WTC11 (cell line): ENCODE measurements around the gene PLEKHF1. TPM values are rescaled to one million over a fixed set of nuclear protein-coding genes. Genes with fewer than 3 reads are reported as not detected.

Experiments
- ATAC-seq: fragments of 200-7000 bp; cut with Tn5 transposase; 2 replicates; pipeline ENCODE4 v1.10.0; 2021; ENCODE audit warnings: mild to moderate bottlenecking, moderate library complexity
- CTCF ChIA-PET: fragments of 300-600 bp; sonication (Branson Sonifier 250); formaldehyde crosslinking; loops from one replicate; lab custom pipeline; 2021; ENCODE audit warnings: antibody characterized with exemption; lab: Charles Lee
- POLR2A ChIA-PET: fragments of 350-600 bp; sonication (Branson Sonifier 250); formaldehyde crosslinking; loops from one replicate; lab custom pipeline; 2021; ENCODE audit warnings: antibody characterized with exemption; lab: Charles Lee
- DNase-seq: peaks from one replicate; pipeline ENCODE4 v3.0.0; 2021; ENCODE audit warnings: low spot score
- H3K27ac Mint-ChIP-seq: 2 replicates; pipeline ENCODE4 v1.8.0; 2021; ENCODE audit warnings: mixed read lengths
- H3K27me3 Mint-ChIP-seq: 2 replicates; pipeline ENCODE4 v1.8.0; 2021; ENCODE audit warnings: low read depth, mild to moderate bottlenecking, moderate library complexity, mixed read lengths
- H3K36me3 Mint-ChIP-seq: 2 replicates; pipeline ENCODE4 v1.8.0; 2021; ENCODE audit warnings: mixed read lengths
- H3K4me1 Mint-ChIP-seq: 2 replicates; pipeline ENCODE4 v1.8.0; 2022; ENCODE audit warnings: mixed read lengths
- H3K4me3 Mint-ChIP-seq: 2 replicates; pipeline ENCODE4 v1.8.0; 2021; ENCODE audit warnings: mild to moderate bottlenecking, moderate library complexity, mixed read lengths
- H3K9me3 Mint-ChIP-seq: 2 replicates; pipeline ENCODE4 v1.8.0; 2021; ENCODE audit warnings: mixed read lengths
- ATF6 ChIP-seq: sonication (generic); formaldehyde crosslinking; IDR thresholded peaks from 2 replicates; pipeline ENCODE4 v1.8.1; 2023; ENCODE audit warnings: mild to moderate bottlenecking, missing genetic modification reagents
- CBFB ChIP-seq: sonication (generic); formaldehyde crosslinking; IDR thresholded peaks from 2 replicates; pipeline ENCODE4 v1.8.1; 2022; ENCODE audit warnings: mild to moderate bottlenecking, low read depth, missing genetic modification reagents
- CREB1 ChIP-seq: sonication (generic); formaldehyde crosslinking; IDR thresholded peaks from 2 replicates; pipeline ENCODE4 v1.8.0; 2023; ENCODE audit warnings: mild to moderate bottlenecking, missing genetic modification reagents
- E2F4 ChIP-seq: sonication (generic); formaldehyde crosslinking; IDR thresholded peaks from 2 replicates; pipeline ENCODE4 v1.8.1; 2022; ENCODE audit warnings: low read depth, mild to moderate bottlenecking, moderate library complexity, missing genetic modification reagents, borderline replicate concordance
- ESRRA ChIP-seq: sonication (generic); formaldehyde crosslinking; IDR thresholded peaks from 2 replicates; pipeline ENCODE4 v1.8.1; 2022; ENCODE audit warnings: mild to moderate bottlenecking, missing genetic modification reagents, borderline replicate concordance
- FOXJ3 ChIP-seq: sonication (generic); formaldehyde crosslinking; IDR thresholded peaks from 2 replicates; pipeline ENCODE4 v1.9.0; 2021; ENCODE audit warnings: missing genetic modification reagents, mild to moderate bottlenecking, borderline replicate concordance
- FOXK1 ChIP-seq: sonication (generic); formaldehyde crosslinking; IDR thresholded peaks from 2 replicates; pipeline ENCODE4 v1.8.0; 2022; ENCODE audit warnings: mild to moderate bottlenecking, moderate library complexity, missing genetic modification reagents
- FOXP1 ChIP-seq: sonication (generic); formaldehyde crosslinking; IDR thresholded peaks from 2 replicates; pipeline ENCODE4 v1.8.0; 2022; ENCODE audit warnings: missing genetic modification reagents, mild to moderate bottlenecking, moderate library complexity, borderline replicate concordance
- IRF2 ChIP-seq: sonication (generic); formaldehyde crosslinking; IDR thresholded peaks from 2 replicates; pipeline ENCODE4 v1.8.0; 2022; ENCODE audit warnings: low read depth, missing genetic modification reagents, borderline replicate concordance
- KAT7 ChIP-seq: sonication (generic); formaldehyde crosslinking; IDR thresholded peaks from 2 replicates; pipeline ENCODE4 v1.8.1; 2023; ENCODE audit warnings: missing genetic modification reagents, mild to moderate bottlenecking, borderline replicate concordance
- MYBL2 ChIP-seq: sonication (generic); formaldehyde crosslinking; IDR thresholded peaks from 2 replicates; pipeline ENCODE4 v1.8.1; 2023; ENCODE audit warnings: mild to moderate bottlenecking, moderate library complexity, missing genetic modification reagents
- NFATC4 ChIP-seq: fragments of 250-450 bp; sonication (Bioruptor Pico); IDR thresholded peaks from 2 replicates; pipeline ENCODE4 v1.9.0; 2021; ENCODE audit warnings: mild to moderate bottlenecking
- NR2C2 ChIP-seq: sonication (generic); formaldehyde crosslinking; IDR thresholded peaks from 2 replicates; pipeline ENCODE4 v1.8.0; 2022; ENCODE audit warnings: mild to moderate bottlenecking, missing genetic modification reagents
- OVOL2 ChIP-seq: fragments of 250-450 bp; sonication (Bioruptor Pico); IDR thresholded peaks from 2 replicates; pipeline ENCODE4 v1.9.0; 2021; ENCODE audit warnings: mild to moderate bottlenecking, borderline replicate concordance
- PREB ChIP-seq: sonication (generic); formaldehyde crosslinking; IDR thresholded peaks from 2 replicates; pipeline ENCODE4 v1.8.1; 2022; ENCODE audit warnings: mild to moderate bottlenecking, missing genetic modification reagents, moderate library complexity, borderline replicate concordance
- PRRX2 ChIP-seq: fragments of 250-450 bp; sonication (Bioruptor Pico); IDR thresholded peaks from 2 replicates; pipeline ENCODE4 v1.8.0; 2021; ENCODE audit warnings: mild to moderate bottlenecking
- RORB ChIP-seq: fragments of 250-450 bp; sonication (Bioruptor Pico); IDR thresholded peaks from 2 replicates; pipeline ENCODE4 v1.9.0; 2021; ENCODE audit warnings: mild to moderate bottlenecking
- SMAD3 ChIP-seq: sonication (generic); formaldehyde crosslinking; IDR thresholded peaks from 2 replicates; pipeline ENCODE4 v1.8.0; 2022; ENCODE audit warnings: missing genetic modification reagents, mild to moderate bottlenecking, borderline replicate concordance
- SMAD4 ChIP-seq: sonication (generic); formaldehyde crosslinking; IDR thresholded peaks from 2 replicates; pipeline ENCODE4 v1.8.0; 2022; ENCODE audit warnings: mild to moderate bottlenecking, missing genetic modification reagents
- TCF7 ChIP-seq: sonication (generic); formaldehyde crosslinking; IDR thresholded peaks from 2 replicates; pipeline ENCODE4 v1.8.0; 2022; ENCODE audit warnings: mild to moderate bottlenecking, low read depth, missing genetic modification reagents, moderate library complexity
- TEAD1 ChIP-seq: sonication (generic); formaldehyde crosslinking; IDR thresholded peaks from 2 replicates; pipeline ENCODE4 v1.8.0; 2022; ENCODE audit warnings: mild to moderate bottlenecking, missing genetic modification reagents
- ZMAT4 ChIP-seq: fragments of 250-450 bp; sonication (Bioruptor Pico); IDR thresholded peaks from 2 replicates; pipeline ENCODE4 v1.9.0; 2021; ENCODE audit warnings: mild to moderate bottlenecking
- ZNF232 ChIP-seq: sonication (generic); formaldehyde crosslinking; IDR thresholded peaks from 2 replicates; pipeline ENCODE4 v1.8.0; 2022; ENCODE audit warnings: mild to moderate bottlenecking, missing genetic modification reagents
- ZNF317 ChIP-seq: sonication (generic); formaldehyde crosslinking; IDR thresholded peaks from 2 replicates; pipeline ENCODE4 v1.8.1; 2023; ENCODE audit warnings: low read depth, mild to moderate bottlenecking, moderate library complexity, missing genetic modification reagents, borderline replicate concordance
- total RNA-seq: library from RNA; stranded (reverse); gene quantifications from 3 replicates; pipeline ENCODE4 v1.2.3, GENCODE V29; 2021
- TF ChIP-seq, protein P1 (sequence below): fragments of 250-450 bp; sonication (Bioruptor Pico); IDR thresholded peaks from 2 replicates; pipeline ENCODE4 v1.9.0; 2021; ENCODE audit warnings: mild to moderate bottlenecking

PLEKHF1 gene
- total RNA-seq, 1 experiment from 2014 or later, result 17.9 TPM

- Mint-ChIP-seq H3K27ac (no peak overlapping the region), H3K27me3 (no peaks in the 10 kb centered on the region; the same call in 1 of the 2 replicates), H3K4me3 (no peak overlapping the region), H3K4me1 (no peaks in the 10 kb centered on the region), H3K36me3 (no peaks in the 10 kb centered on the region), H3K9me3 (peaks cover 7% of the 10 kb centered on the region)
- ChIA-PET POLR2A (interaction anchor here (0.6 kb wide), 1 partner anchor 385 kb away, joined by 6 read pairs; no protein-coding TSS in a partner anchor), CTCF (interaction anchor here (1.2 kb wide), 1 partner anchor 85 kb away, joined by 4 read pairs; no protein-coding TSS in a partner anchor)
- ATAC-seq (no peak), DNase-seq (no peak)
- TF ChIP-seq NFATC4 (CRISPR knock-in tag), result no peak
- no peak for TF ChIP-seq RORB
- TF ChIP-seq SMAD4 (CRISPR knock-in tag), result no peak
- TF ChIP-seq MYBL2 (CRISPR knock-in tag), result no peak
- TF ChIP-seq KAT7 (CRISPR knock-in tag), result no peak
- TF ChIP-seq PRRX2 (CRISPR knock-in tag), result no peak
These were observed 33.8 kb upstream of the PLEKHF1 start for GRCh38 chr19:29631450-29631849.

GRCh38 chr19:29634002-29634401 lies 31.3 kb upstream of the PLEKHF1 start:
- no peaks in the 10 kb centered on the region for H3K36me3 Mint-ChIP-seq
- CTCF ChIA-PET, result interaction anchor here (0.7 to 2.5 kb wide), 3 partner anchors 9 to 83 kb away, joined by 4 to 6 read pairs (median 5); no protein-coding TSS in a partner anchor

DNA sequence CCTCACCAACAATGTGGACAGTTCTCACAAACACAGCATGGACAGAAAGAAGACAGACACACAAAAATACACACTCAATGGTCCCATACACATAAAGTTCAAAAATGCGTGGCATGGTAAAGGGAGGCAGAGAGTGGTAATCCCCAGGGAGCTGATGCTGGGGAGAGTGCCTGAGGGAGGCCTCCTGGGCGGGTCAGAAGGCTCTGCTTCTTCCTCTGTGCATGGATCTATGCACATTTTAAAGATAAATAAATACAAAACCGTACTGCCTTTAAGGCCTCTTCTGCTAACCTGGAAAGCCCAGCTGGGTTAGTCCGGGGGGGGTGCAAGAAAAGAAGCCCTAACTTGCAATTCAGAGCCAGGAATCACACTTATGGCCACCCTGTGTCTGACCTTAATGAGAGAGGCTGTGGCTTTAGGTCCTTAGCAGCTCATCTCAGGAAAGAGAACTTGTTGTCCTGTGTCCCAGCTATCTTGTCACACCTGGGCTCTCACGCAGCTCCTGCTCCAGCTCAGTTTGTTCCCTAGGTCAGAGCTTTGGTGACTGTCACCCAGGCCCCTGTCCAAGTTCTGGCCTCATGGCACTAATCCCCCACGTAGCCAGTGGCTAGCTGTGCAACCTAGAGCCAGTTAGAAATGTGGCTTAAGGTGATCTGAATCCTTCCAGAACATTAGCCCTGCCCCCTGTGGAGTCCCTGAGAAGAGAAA lies 30.7 kb upstream of the PLEKHF1 start:
- POLR2A ChIA-PET, result no interaction called here
- CTCF ChIA-PET, result interaction anchor here (0.7 to 2.5 kb wide), 4 partner anchors 10 to 82 kb away, joined by 3 to 6 read pairs (median 4); no protein-coding TSS in a partner anchor
- H3K9me3 Mint-ChIP-seq, result peaks cover 7% of the 10 kb centered on the region
- TF ChIP-seq OVOL2 (CRISPR knock-in tag), result no peak
- no peak for TF ChIP-seq ZNF317 (CRISPR knock-in tag)
- TF ChIP-seq FOXK1 (CRISPR knock-in tag), result no peak
- TF ChIP-seq TCF7 (CRISPR knock-in tag), result no peak
- TF ChIP-seq FOXJ3 (CRISPR knock-in tag), result no peak
- TF ChIP-seq, protein P1, sequence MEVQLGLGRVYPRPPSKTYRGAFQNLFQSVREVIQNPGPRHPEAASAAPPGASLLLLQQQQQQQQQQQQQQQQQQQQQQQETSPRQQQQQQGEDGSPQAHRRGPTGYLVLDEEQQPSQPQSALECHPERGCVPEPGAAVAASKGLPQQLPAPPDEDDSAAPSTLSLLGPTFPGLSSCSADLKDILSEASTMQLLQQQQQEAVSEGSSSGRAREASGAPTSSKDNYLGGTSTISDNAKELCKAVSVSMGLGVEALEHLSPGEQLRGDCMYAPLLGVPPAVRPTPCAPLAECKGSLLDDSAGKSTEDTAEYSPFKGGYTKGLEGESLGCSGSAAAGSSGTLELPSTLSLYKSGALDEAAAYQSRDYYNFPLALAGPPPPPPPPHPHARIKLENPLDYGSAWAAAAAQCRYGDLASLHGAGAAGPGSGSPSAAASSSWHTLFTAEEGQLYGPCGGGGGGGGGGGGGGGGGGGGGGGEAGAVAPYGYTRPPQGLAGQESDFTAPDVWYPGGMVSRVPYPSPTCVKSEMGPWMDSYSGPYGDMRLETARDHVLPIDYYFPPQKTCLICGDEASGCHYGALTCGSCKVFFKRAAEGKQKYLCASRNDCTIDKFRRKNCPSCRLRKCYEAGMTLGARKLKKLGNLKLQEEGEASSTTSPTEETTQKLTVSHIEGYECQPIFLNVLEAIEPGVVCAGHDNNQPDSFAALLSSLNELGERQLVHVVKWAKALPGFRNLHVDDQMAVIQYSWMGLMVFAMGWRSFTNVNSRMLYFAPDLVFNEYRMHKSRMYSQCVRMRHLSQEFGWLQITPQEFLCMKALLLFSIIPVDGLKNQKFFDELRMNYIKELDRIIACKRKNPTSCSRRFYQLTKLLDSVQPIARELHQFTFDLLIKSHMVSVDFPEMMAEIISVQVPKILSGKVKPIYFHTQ (CRISPR knock-in tag), result no peak
- no peak for TF ChIP-seq FOXP1 (CRISPR knock-in tag)
- no peak for TF ChIP-seq TEAD1
- TF ChIP-seq SMAD3 (CRISPR knock-in tag), result no peak
- no peak for TF ChIP-seq ZMAT4 (CRISPR knock-in tag)
- TF ChIP-seq E2F4 (CRISPR knock-in tag), result no peak
- TF ChIP-seq NR2C2 (CRISPR knock-in tag), result no peak
- TF ChIP-seq RORB, result no peak
- no peak for TF ChIP-seq ATF6 (CRISPR knock-in tag)
- no peak for TF ChIP-seq ZNF232 (CRISPR knock-in tag)
- TF ChIP-seq IRF2 (CRISPR knock-in tag), result no peak
- no peak for TF ChIP-seq CBFB (CRISPR knock-in tag)

More at GRCh38 chr19:29634002-29634401, 31.3 kb upstream of the PLEKHF1 start:
- DNase-seq (no peak), ATAC-seq (no peak)
- H3K27me3 Mint-ChIP-seq, result no peaks in the 10 kb centered on the region; the same call in 1 of the 2 replicates
- no peak overlapping the region for H3K4me3 Mint-ChIP-seq
- no peaks in the 10 kb centered on the region for H3K4me1 Mint-ChIP-seq
- H3K27ac Mint-ChIP-seq, result no peak overlapping the region
- no peak for TF ChIP-seq CBFB (CRISPR knock-in tag)
- no peak for TF ChIP-seq CREB1 (CRISPR knock-in tag)
- TF ChIP-seq ESRRA (CRISPR knock-in tag), result no peak
- no peak for TF ChIP-seq PREB (CRISPR knock-in tag)
- H3K9me3 Mint-ChIP-seq, result peaks cover 7% of the 10 kb centered on the region
- POLR2A ChIA-PET, result no interaction called here

More for the DNA sequence above, 30.7 kb upstream of the PLEKHF1 start:
- Mint-ChIP-seq H3K36me3 (no peaks in the 10 kb centered on the region), H3K27me3 (no peaks in the 10 kb centered on the region; the same call in 1 of the 2 replicates), H3K4me3 (no peak overlapping the region), H3K4me1 (no peaks in the 10 kb centered on the region), H3K27ac (no peak overlapping the region)
- no peak for DNase-seq
- no peak for ATAC-seq
